Astrocyte (in vitro differentiated cells and primary cell): Measurements from ENCODE around the gene TLX1.

Experiments
- CTCF ChIP-seq: IDR thresholded peaks from 2 replicates; pipeline ENCODE4 v1.5.1; 2011; ENCODE audit warnings: low read depth, mild to moderate bottlenecking, inconsistent platforms, low read length, moderate library complexity; ENCODE audit not compliant: insufficient read depth
- EZH2 ChIP-seq: IDR thresholded peaks from 2 replicates; pipeline ENCODE4 v1.6.1; 2012; ENCODE audit warnings: mild to moderate bottlenecking, low read length, inconsistent platforms; ENCODE audit not compliant: insufficient read depth

GRCh38 chr10:101123815-101124617 lies 7.1 kb upstream of the TLX1 start:
- TF ChIP-seq CTCF: no peak
- TF ChIP-seq EZH2: peak; percentile 65
